UCSD-AML1 (cell line): ENCODE measurements around the gene USP3.

Experiments
- DNase-seq: peaks from one replicate; lab custom pipeline; 2025; ENCODE audit not compliant: unreplicated experiment; lab: John Stamatoyannopoulos, UW

USP3 gene

GRCh38 chr15:63582718-63583426 is 78.5 kb downstream of the USP3 start:
- no peak for DNase-seq

- DNase-seq, result no peak
These were observed 82.4 kb downstream of the USP3 start for GRCh38 chr15:63586790-63587189.

GRCh38 chr15:63587527-63587926 is 83.1 kb downstream of the USP3 start:
- no peak for DNase-seq

GRCh38 chr15:63588826-63589225 is 84.4 kb downstream of the USP3 start:
- DNase-seq, result no peak

- DNase-seq, result no peak
These were observed 89.6 kb downstream of the USP3 start for GRCh38 chr15:63593705-63594671.

GRCh38 chr15:63595065-63595464 is 90.7 kb downstream of the USP3 start:
- DNase-seq, result no peak

- DNase-seq, result no peak
These were observed 91.3 kb downstream of the USP3 start for GRCh38 chr15:63595688-63596087.

- no peak for DNase-seq
These were observed 92.3 kb downstream of the USP3 start for GRCh38 chr15:63596676-63597037.

GRCh38 chr15:63597038-63597790 is 92.8 kb downstream of the USP3 start, which contains the start of gene FBXL22:
Gene FBXL22, plus strand, starts transcription at chr15:63597387. Its CDS starts 6 bp downstream, at chr15:63597393.
- DNase-seq, result no peak

- DNase-seq, result no peak
These were observed 93.4 kb downstream of the USP3 start for GRCh38 chr15:63597821-63598220.

- DNase-seq, result no peak
These were observed 94.3 kb downstream of the USP3 start for GRCh38 chr15:63598473-63599400.

- peak; percentile 72 for DNase-seq
These were observed 95.1 kb downstream of the USP3 start for GRCh38 chr15:63599401-63600000.

GRCh38 chr15:63600001-63600615 is 95.7 kb downstream of the USP3 start:
- DNase-seq, result peak; percentile 67

- peak; percentile 96 for DNase-seq
These were observed 96.2 kb downstream of the USP3 start for GRCh38 chr15:63600616-63601025.

GRCh38 chr15:63601026-63601703 is 96.8 kb downstream of the USP3 start:
- DNase-seq, result peak; percentile 72

- DNase-seq, result no peak
These were observed 97.4 kb downstream of the USP3 start for GRCh38 chr15:63601704-63602185.

- DNase-seq, result no peak
These were observed 98.2 kb downstream of the USP3 start for GRCh38 chr15:63602595-63602994.

GRCh38 chr15:63603516-63603915 is 99.1 kb downstream of the USP3 start:
- DNase-seq, result no peak

GRCh38 chr15:63604281-63604680 is 99.9 kb downstream of the USP3 start:
- no peak for DNase-seq
